Inflammatory macrophage treated with lipopolysaccharide for 4 hours (primary cell): ENCODE measurements around the gene SLC30A5.
"Not testable (repeated sequence)": the region's sequence is repeated elsewhere in the genome, so short reads cannot be mapped to it uniquely, and the experiment has no call there.

Experiments used
- DNase-seq: peaks from one replicate; pipeline ENCODE4 v3.0.0-alpha.2; 2020

SLC30A5 gene

DNA sequence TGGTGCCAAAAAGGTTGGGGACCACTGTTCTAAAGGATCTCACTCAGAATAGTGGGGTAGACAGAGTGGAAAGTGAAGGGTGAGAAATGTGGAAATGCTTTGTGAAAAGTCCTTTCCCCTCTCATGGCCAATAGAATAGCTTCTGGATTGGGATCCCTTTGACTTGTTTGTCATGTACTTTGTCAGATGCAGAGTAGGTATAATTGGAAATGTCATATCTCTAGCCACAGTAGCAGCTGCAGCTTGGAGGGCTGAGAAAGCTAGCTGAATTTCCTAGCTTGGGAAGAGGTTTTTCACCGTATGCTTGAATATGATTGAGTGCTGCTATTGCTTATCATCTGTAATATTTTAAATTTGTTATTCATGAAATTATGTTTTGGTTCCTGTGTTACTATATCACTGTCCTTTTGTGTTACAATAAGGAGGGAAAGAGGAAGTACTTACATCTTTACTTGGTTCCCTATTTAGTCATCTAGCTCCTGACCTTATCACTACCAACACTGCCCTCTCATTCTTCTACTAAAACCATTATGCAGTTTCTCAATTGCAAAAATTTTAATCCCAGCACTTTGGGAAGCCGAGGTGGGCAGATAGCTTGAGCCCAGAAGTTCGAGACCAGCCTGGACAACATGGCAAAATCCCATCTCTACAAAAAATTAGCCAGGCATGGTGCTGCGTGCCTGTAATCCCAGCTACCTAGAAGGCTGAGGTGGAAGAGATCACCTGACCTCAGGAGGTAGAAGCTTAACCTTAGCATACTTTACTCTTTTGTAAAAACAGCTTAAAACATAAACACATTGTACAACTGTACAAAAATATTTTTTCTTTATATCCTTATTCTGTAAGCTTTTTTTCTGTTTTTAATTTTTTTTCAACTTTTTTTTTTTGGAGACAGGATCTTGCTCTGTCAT lies 12.4 kb downstream of the SLC30A5 start:
- DNase-seq, result peak; percentile 90

GRCh38 chr5:69108367-69108766 lies 14.6 kb downstream of the SLC30A5 start:
- not testable (repeated sequence) for DNase-seq

DNA sequence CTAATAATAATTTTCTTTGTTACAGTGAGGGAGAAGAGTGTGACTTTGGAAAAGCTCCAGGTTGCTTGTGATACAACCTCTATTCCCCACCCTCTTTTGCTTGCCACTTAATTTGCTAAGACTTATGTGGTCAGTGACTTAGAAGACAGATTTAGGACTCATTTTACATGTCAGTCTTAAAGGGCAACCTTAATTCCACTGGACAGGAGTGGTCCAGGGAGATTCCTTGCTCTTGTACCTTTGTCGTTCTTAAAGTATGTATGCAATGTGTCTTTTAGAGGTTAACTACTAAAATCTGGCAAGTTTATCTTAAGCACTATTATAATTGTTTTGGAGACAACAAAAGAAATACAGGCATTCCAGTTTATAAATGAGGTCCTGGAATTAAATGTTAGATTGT lies 20.0 kb downstream of the SLC30A5 start:
- no peak for DNase-seq

GRCh38 chr5:69115526-69115925 lies 21.7 kb downstream of the SLC30A5 start:
- no peak for DNase-seq

DNA sequence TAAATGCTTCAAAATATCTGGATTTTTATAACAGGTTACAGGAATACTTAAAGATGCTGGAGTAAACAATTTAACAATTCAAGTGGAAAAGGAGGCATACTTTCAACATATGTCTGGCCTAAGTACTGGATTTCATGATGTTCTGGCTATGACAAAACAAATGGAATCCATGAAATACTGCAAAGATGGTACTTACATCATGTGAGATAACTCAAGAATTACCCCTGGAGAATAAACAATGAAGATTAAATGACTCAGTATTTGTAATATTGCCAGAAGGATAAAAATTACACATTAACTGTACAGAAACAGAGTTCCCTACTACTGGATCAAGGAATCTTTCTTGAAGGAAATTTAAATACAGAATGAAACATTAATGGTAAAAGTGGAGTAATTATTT lies 35.6 kb downstream of the SLC30A5 start:
- DNase-seq, result no peak

- no peak for DNase-seq
These were observed 36.4 kb downstream of the SLC30A5 start for GRCh38 chr5:69130241-69130640.

DNA sequence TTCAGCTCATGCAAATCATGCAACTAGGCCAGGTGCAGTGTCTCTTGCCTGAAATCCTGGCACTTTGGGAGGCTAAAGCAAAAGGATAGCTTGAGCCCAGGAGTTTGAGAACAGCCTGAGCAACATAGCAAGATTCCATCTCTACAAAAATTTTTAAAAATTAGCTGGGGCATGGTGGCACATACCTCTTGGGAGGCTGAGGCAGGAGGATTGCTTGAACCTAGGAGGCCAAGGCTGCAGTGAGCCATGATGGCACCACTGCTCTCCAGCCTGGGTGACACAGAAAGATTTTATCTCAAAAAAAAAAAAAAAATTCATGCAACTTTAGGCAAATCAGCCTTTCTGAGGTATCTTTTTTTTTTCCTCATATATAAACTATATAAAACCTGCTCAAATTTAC lies 37.5 kb downstream of the SLC30A5 start:
- no peak for DNase-seq

- DNase-seq, result no peak
These were observed 40.3 kb downstream of the SLC30A5 start for GRCh38 chr5:69134126-69134525.

- DNase-seq, result no peak
These were observed 42.5 kb downstream of the SLC30A5 start for GRCh38 chr5:69136293-69136692.

DNA sequence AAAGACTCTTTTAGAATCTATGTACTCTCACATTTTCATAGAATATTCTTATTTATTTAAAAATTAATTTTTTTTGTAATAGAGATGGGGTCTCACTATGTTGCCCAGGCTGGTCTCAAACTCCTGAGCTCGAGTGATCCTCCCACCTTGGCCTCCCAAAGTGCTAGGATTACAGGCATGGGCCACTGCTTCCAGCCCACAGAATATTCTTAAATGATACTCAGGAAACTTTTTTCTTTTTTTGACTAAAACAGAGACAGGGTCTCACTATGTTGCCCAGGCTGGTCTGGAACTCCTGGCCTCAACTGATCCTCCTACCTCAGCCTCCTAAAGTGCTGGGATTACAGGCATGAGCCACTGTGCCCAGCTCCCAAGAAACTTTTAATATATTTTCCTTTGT lies 43.4 kb downstream of the SLC30A5 start:
- not testable (repeated sequence) for DNase-seq

- DNase-seq, result no peak
These were observed 44.0 kb downstream of the SLC30A5 start for GRCh38 chr5:69137807-69138206.

DNA sequence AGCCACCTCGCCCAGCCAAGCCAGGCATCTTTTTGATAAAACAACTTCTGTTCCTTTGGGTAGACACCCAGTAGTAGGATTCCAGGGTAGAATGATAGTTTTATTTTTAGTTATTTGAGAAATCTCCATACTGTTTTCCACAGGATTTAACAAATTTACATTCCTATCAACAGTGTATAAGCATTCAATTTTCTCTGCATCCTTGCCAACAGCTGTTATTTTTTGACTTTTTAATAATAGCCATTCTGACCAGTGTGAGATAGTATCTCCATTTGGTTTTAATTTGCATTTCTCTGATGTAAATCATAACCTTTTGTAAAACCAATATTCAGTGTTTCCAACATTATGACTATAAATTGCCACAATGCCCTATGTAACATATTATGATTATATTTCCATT lies 45.0 kb downstream of the SLC30A5 start:
- no peak for DNase-seq

GRCh38 chr5:69140239-69140638 lies 46.4 kb downstream of the SLC30A5 start:
- DNase-seq, result not testable (repeated sequence)

DNA sequence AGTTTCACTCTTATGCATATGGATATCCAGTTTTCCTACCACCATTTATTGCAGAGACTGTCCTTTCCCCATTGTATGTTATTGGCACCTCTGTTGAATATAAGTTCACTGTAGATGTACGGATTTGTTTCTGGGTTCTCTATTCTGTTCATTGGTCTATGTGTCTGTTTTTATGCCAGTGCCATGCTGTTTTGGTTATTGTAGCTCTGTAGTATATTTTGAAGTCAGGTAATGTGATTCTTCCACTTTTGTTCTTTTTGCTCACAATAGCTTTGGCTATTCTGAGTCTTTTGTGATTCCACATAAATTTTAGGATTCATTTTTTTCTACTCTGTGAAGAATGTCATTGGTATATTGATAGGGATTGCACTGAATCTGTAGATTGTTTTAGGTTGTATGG lies 47.0 kb downstream of the SLC30A5 start:
- no peak for DNase-seq

DNA sequence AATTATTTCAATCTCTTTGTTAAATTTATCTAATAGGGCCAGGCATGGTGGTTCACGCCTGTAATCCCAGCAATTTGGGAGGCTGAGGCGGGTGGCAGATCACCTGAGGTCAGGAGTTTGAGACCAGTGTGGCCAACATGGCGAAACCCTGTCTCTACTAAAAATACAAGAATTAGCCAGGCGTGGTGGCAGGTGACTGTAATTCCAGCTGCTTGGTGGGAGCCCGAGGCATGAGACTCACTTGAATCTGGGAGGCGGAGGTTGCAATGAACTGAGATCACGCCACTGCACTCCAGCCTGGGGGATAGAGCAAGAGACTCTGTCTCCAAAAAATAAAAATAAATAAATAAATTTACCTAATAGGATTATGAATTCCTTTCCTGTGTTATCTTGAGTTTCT lies 54.8 kb downstream of the SLC30A5 start:
- DNase-seq, result not testable (repeated sequence)

- DNase-seq, result no peak
These were observed 55.3 kb downstream of the SLC30A5 start for GRCh38 chr5:69148981-69149675.

- no peak for DNase-seq
These were observed 55.8 kb downstream of the SLC30A5 start for GRCh38 chr5:69149676-69150010.

- peak; percentile 50 for DNase-seq
These were observed 58.9 kb downstream of the SLC30A5 start for GRCh38 chr5:69152731-69153130.

GRCh38 chr5:69156456-69156855 lies 62.6 kb downstream of the SLC30A5 start:
- DNase-seq, result no peak

- DNase-seq, result no peak
These were observed 64.2 kb downstream of the SLC30A5 start for GRCh38 chr5:69158039-69158438.

GRCh38 chr5:69160651-69161050 lies 66.8 kb downstream of the SLC30A5 start:
- no peak for DNase-seq

DNA sequence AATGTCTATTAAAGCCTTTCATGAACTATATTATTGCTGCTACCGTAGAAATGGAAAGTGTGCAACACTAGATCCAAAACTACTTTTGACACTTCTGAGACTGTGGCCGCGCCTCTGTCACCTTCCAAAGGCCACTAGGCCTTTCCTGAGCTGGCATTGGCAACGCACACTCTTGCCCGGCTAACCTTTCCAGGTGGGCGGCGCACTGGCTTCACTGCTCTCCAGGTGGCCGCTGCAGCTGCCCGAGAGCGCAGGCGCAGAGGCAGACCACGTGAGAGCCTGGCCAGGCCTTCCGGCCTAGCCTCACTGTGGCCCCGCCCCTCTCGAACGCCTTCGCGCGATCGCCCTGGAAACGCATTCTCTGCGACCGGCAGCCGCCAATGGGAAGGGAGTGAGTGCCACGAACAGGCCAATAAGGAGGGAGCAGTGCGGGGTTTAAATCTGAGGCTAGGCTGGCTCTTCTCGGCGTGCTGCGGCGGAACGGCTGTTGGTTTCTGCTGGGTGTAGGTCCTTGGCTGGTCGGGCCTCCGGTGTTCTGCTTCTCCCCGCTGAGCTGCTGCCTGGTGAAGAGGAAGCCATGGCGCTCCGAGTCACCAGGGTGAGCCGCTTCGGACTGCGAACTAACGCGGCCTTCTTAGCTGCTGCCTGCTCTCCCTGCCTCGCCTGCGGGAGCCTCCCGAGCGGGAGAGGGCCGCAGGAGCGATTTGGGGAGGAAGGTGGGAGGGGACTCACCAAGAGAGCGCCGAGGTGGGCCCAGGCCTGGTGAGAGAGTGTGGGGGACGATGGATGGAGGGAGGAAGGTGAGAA lies 73.1 kb downstream of the SLC30A5 start, which contains the start of gene CCNB1:
Gene CCNB1 (plus strand): TSS at position 465 of the 807 bp plus-strand sequence. CDS start 113 bp downstream, at position 578.
- DNase-seq, result peak; percentile 98

- peak; percentile 8 for DNase-seq
These were observed 73.7 kb downstream of the SLC30A5 start for GRCh38 chr5:69167493-69167855.
